Measurements from ENCODE around the gene BABAM2.
A peak's percentile ranks its signal among the peaks of the same experiment; 100 is the strongest.

The BABAM2 gene

DNA sequence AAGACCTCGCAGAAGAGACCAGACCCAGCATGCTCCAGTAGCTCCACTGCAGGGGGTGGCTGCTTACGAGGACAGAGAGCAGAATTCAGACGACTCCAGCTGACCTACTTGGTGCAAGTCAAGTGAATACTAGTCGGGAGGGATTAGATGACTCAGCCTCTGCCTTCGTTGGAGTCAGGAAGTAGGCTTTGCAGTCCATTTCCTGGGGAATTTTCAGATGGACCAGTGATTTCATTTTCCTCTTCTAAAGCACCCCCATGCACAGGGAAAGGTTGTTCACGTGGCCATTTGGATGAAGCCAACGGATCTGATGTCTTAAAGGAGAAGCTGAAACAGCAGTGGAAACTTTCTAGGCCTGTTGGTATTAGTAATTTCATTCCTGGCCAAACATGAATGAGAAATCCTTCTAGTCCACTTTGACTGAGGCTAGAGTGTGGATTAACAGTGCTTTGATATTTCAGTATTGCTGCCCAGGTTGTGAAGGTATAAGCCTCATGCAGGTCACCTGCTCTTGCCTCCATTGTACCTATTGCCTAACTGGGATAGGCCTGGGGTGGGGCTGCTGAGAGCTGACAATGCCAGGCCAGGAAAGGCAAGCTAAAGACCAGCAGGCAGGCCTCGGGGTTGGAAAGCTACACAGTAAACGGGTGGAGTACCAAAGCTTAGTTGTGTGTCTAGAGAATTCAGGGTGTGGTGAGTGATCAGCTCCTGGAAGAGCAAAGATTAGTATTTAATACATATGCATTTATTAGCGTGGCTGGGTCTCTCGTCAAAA lies 384.6 kb downstream of the BABAM2 start:
- no peaks in the 10 kb centered on the region for H3K9me3 ChIP-seq (ENCODE audit: control insufficient read depth in 2 of 2, low read length in 2 of 2)
- peak overlapping the region; percentile 69 for H3K27ac ChIP-seq (ENCODE audit: low read length)
- peaks cover 18% of the 10 kb centered on the region for H3K4me1 ChIP-seq (ENCODE audit: control insufficient read depth, insufficient read depth, low read length)
- no peaks in the 10 kb centered on the region for H3K36me3 ChIP-seq (ENCODE audit: control insufficient read depth in 2 of 2, insufficient read depth in 2 of 2, low read length in 2 of 2)
- no peaks in the 10 kb centered on the region for H3K27me3 ChIP-seq (ENCODE audit: control insufficient read depth in 1 of 2, insufficient read depth in 2 of 2, low read length in 2 of 2)
- peak overlapping the region; percentile 3 to 5 for H3K4me3 ChIP-seq (ENCODE audit: low read length in 2 of 2)
- no peak overlapping the region for H3K9ac ChIP-seq (ENCODE audit: low read length in 2 of 2)

DNA sequence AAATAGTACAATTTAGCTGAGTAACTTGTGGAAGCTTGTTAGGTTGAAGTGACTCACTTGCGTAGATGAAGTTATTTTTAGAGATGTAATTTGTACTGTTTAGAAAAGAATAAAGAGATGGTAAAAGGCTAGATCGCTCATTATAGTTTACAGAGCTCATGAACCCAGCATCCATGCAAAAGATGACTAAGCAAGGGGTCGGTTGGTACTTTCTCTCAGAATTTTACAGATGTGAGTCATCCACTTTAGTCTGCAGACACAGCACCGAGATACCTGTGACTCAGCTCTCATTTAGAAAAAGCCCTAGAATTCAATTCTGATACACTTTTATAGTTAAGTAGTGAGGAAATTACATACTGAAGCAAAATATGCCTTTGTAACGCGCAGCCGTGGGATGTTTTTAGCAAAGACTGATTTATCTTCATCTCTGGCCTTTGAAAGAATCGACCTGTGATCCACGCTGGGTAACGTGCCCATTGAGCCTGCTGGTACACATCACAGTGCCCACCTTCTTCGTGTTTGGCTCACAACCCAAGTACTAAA lies 385.6 kb downstream of the BABAM2 start:
- Histone ChIP-seq H3K36me3 (ENCODE audit: control insufficient read depth in 2 of 2, insufficient read depth in 2 of 2, low read length in 2 of 2) (no peaks in the 10 kb centered on the region), H3K9ac (ENCODE audit: low read length in 2 of 2) (peak overlapping the region in 1 of 2 donors; percentile 26), H3K27ac (ENCODE audit: low read length) (peak overlapping the region; percentile 69), H3K4me3 (ENCODE audit: low read length in 2 of 2) (no peak overlapping the region), H3K4me1 (ENCODE audit: control insufficient read depth, insufficient read depth, low read length) (peaks cover 18% of the 10 kb centered on the region), H3K27me3 (ENCODE audit: control insufficient read depth in 1 of 2, insufficient read depth in 2 of 2, low read length in 2 of 2) (no peaks in the 10 kb centered on the region), H3K9me3 (ENCODE audit: control insufficient read depth in 2 of 2, low read length in 2 of 2) (no peaks in the 10 kb centered on the region)

- Histone ChIP-seq H3K36me3 (ENCODE audit: control insufficient read depth in 2 of 2, insufficient read depth in 2 of 2, low read length in 2 of 2) (no peaks in the 10 kb centered on the region), H3K4me1 (ENCODE audit: control insufficient read depth, insufficient read depth, low read length) (peaks cover 18% of the 10 kb centered on the region), H3K27me3 (ENCODE audit: control insufficient read depth in 1 of 2, insufficient read depth in 2 of 2, low read length in 2 of 2) (no peaks in the 10 kb centered on the region), H3K9ac (ENCODE audit: low read length in 2 of 2) (peak overlapping the region in 1 of 2 donors; percentile 26), H3K27ac (ENCODE audit: low read length) (no peak overlapping the region), H3K9me3 (ENCODE audit: control insufficient read depth in 2 of 2, low read length in 2 of 2) (no peaks in the 10 kb centered on the region), H3K4me3 (ENCODE audit: low read length in 2 of 2) (no peak overlapping the region)
These were observed 386.3 kb downstream of the BABAM2 start for GRCh38 chr2:28276807-28277206.

DNA sequence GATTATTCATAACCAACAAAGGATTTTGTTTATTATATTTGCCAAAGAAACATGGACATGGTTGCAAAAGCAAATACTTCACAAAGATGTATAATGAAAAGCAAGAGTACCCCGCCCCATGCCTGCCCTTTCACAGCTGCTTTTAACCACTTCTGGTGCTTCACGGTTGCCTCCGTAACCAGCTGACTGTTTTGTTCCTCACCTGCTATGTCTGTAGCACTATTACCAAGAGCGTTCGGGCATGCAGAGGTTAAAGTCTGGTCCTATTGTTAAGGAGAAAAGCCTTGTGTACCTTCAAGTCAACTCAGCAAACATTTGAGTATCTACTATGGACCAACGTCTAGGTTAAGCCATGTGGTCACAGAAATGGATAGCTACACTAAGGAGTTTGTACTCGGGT lies 386.9 kb downstream of the BABAM2 start:
- H3K27me3 ChIP-seq (ENCODE audit: control insufficient read depth in 1 of 2, insufficient read depth in 2 of 2, low read length in 2 of 2), result no peaks in the 10 kb centered on the region
- H3K36me3 ChIP-seq (ENCODE audit: control insufficient read depth in 2 of 2, insufficient read depth in 2 of 2, low read length in 2 of 2), result no peaks in the 10 kb centered on the region
- H3K9me3 ChIP-seq (ENCODE audit: control insufficient read depth in 2 of 2, low read length in 2 of 2), result no peaks in the 10 kb centered on the region
- no peak overlapping the region for H3K4me3 ChIP-seq (ENCODE audit: low read length in 2 of 2)
- H3K4me1 ChIP-seq (ENCODE audit: control insufficient read depth, insufficient read depth, low read length), result peaks cover 18% of the 10 kb centered on the region
- H3K9ac ChIP-seq (ENCODE audit: low read length in 2 of 2), result no peak overlapping the region
- H3K27ac ChIP-seq (ENCODE audit: low read length), result no peak overlapping the region

DNA sequence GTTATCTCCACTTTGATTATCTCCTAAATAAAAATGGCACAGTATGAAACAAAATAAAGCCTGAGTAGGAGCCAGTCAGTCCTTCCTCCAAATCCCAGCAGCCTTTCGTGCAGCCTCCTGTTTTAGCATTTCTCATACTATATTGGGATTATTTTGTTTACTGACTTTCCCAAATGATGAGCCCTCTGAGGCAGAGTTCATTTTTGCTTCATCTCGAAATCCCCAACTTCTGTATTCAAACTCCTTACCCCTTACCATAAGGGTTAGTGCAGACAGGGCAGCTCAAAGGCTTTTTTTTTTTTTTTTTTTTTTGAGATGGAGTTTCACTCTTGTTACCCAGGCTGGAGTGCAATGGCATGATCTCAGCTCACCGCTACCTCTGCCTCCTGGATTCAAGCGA lies 388.8 kb downstream of the BABAM2 start:
- H3K27me3 ChIP-seq (ENCODE audit: control insufficient read depth in 1 of 2, insufficient read depth in 2 of 2, low read length in 2 of 2), result no peaks in the 10 kb centered on the region

GRCh38 chr2:28280619-28281018 lies 390.1 kb downstream of the BABAM2 start:
- no peak overlapping the region for H3K4me3 ChIP-seq (ENCODE audit: low read length in 2 of 2)
- H3K27ac ChIP-seq (ENCODE audit: low read length), result no peak overlapping the region
- H3K9ac ChIP-seq (ENCODE audit: low read length in 2 of 2), result no peak overlapping the region
- H3K27me3 ChIP-seq (ENCODE audit: control insufficient read depth in 1 of 2, insufficient read depth in 2 of 2, low read length in 2 of 2), result no peaks in the 10 kb centered on the region
- no peaks in the 10 kb centered on the region for H3K9me3 ChIP-seq (ENCODE audit: control insufficient read depth in 2 of 2, low read length in 2 of 2)
- no peaks in the 10 kb centered on the region for H3K36me3 ChIP-seq (ENCODE audit: control insufficient read depth in 2 of 2, insufficient read depth in 2 of 2, low read length in 2 of 2)
- H3K4me1 ChIP-seq (ENCODE audit: control insufficient read depth, insufficient read depth, low read length), result peaks cover 6% of the 10 kb centered on the region

More for the DNA sequence above, 388.8 kb downstream of the BABAM2 start:
- H3K4me3 ChIP-seq (ENCODE audit: low read length in 2 of 2), result no peak overlapping the region
- H3K9ac ChIP-seq (ENCODE audit: low read length in 2 of 2), result no peak overlapping the region
- no peak overlapping the region for H3K27ac ChIP-seq (ENCODE audit: low read length)
- peaks cover 17% of the 10 kb centered on the region for H3K4me1 ChIP-seq (ENCODE audit: control insufficient read depth, insufficient read depth, low read length)
- no peaks in the 10 kb centered on the region for H3K36me3 ChIP-seq (ENCODE audit: control insufficient read depth in 2 of 2, insufficient read depth in 2 of 2, low read length in 2 of 2)
- no peaks in the 10 kb centered on the region for H3K9me3 ChIP-seq (ENCODE audit: control insufficient read depth in 2 of 2, low read length in 2 of 2)

GRCh38 chr2:28281739-28282138 lies 391.2 kb downstream of the BABAM2 start:
- Histone ChIP-seq H3K36me3 (ENCODE audit: control insufficient read depth in 2 of 2, insufficient read depth in 2 of 2, low read length in 2 of 2) (no peaks in the 10 kb centered on the region), H3K27me3 (ENCODE audit: control insufficient read depth in 1 of 2, insufficient read depth in 2 of 2, low read length in 2 of 2) (no peaks in the 10 kb centered on the region), H3K9me3 (ENCODE audit: control insufficient read depth in 2 of 2, low read length in 2 of 2) (no peaks in the 10 kb centered on the region), H3K27ac (ENCODE audit: low read length) (no peak overlapping the region), H3K4me3 (ENCODE audit: low read length in 2 of 2) (no peak overlapping the region), H3K9ac (ENCODE audit: low read length in 2 of 2) (no peak overlapping the region), H3K4me1 (ENCODE audit: control insufficient read depth, insufficient read depth, low read length) (peaks cover 2% of the 10 kb centered on the region)

DNA sequence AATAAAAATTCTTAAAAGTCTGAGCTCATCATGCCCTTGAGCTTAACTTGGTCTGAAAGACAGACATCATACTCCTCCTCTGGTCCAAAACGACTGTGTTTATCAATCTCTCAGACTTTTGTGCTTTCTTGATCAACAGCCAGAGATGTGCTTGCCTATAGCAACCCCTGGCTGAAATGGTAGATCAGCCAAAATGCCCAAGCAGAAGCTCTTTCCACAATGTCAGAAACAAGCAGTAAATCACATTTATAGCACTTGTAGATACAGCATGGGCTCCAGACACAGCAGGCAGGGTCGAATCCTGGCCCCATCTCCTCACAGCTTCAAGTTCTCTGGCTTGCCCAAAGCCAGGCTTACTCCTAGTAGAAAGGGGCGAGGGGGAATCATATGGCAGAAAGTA lies 391.7 kb downstream of the BABAM2 start:
- Histone ChIP-seq H3K9me3 (ENCODE audit: control insufficient read depth in 2 of 2, low read length in 2 of 2) (no peaks in the 10 kb centered on the region), H3K27ac (ENCODE audit: low read length) (no peak overlapping the region)

GRCh38 chr2:28282861-28283646 lies 392.5 kb downstream of the BABAM2 start:
- Histone ChIP-seq H3K27ac (ENCODE audit: low read length) (no peak overlapping the region), H3K4me3 (ENCODE audit: low read length in 2 of 2) (no peak overlapping the region)

More for the DNA sequence above, 391.7 kb downstream of the BABAM2 start:
- no peaks in the 10 kb centered on the region for H3K27me3 ChIP-seq (ENCODE audit: control insufficient read depth in 1 of 2, insufficient read depth in 2 of 2, low read length in 2 of 2)
- H3K4me3 ChIP-seq (ENCODE audit: low read length in 2 of 2), result no peak overlapping the region
- no peak overlapping the region for H3K9ac ChIP-seq (ENCODE audit: low read length in 2 of 2)
- H3K36me3 ChIP-seq (ENCODE audit: control insufficient read depth in 2 of 2, insufficient read depth in 2 of 2, low read length in 2 of 2), result no peaks in the 10 kb centered on the region
- H3K4me1 ChIP-seq (ENCODE audit: control insufficient read depth, insufficient read depth, low read length), result no peaks in the 10 kb centered on the region

GRCh38 chr2:28283861-28284260 lies 393.3 kb downstream of the BABAM2 start:
- Histone ChIP-seq H3K9ac (ENCODE audit: low read length in 2 of 2) (no peak overlapping the region), H3K27me3 (ENCODE audit: control insufficient read depth in 1 of 2, insufficient read depth in 2 of 2, low read length in 2 of 2) (no peaks in the 10 kb centered on the region), H3K9me3 (ENCODE audit: control insufficient read depth in 2 of 2, low read length in 2 of 2) (no peaks in the 10 kb centered on the region), H3K36me3 (ENCODE audit: control insufficient read depth in 2 of 2, insufficient read depth in 2 of 2, low read length in 2 of 2) (peaks cover 2 to 3% of the 10 kb centered on the region in 2 donors), H3K4me1 (ENCODE audit: control insufficient read depth, insufficient read depth, low read length) (peaks cover 5% of the 10 kb centered on the region), H3K27ac (ENCODE audit: low read length) (no peak overlapping the region), H3K4me3 (ENCODE audit: low read length in 2 of 2) (no peak overlapping the region)

More at GRCh38 chr2:28282861-28283646, 392.5 kb downstream of the BABAM2 start:
- peaks cover 5% of the 10 kb centered on the region for H3K4me1 ChIP-seq (ENCODE audit: control insufficient read depth, insufficient read depth, low read length)
- H3K9me3 ChIP-seq (ENCODE audit: control insufficient read depth in 2 of 2, low read length in 2 of 2), result no peaks in the 10 kb centered on the region
- H3K9ac ChIP-seq (ENCODE audit: low read length in 2 of 2), result no peak overlapping the region
- H3K27me3 ChIP-seq (ENCODE audit: control insufficient read depth in 1 of 2, insufficient read depth in 2 of 2, low read length in 2 of 2), result no peaks in the 10 kb centered on the region
- H3K36me3 ChIP-seq (ENCODE audit: control insufficient read depth in 2 of 2, insufficient read depth in 2 of 2, low read length in 2 of 2), result peaks cover 2 to 3% of the 10 kb centered on the region in 2 donors
